ENCODE measurements around the gene HNF1B.

DNA sequence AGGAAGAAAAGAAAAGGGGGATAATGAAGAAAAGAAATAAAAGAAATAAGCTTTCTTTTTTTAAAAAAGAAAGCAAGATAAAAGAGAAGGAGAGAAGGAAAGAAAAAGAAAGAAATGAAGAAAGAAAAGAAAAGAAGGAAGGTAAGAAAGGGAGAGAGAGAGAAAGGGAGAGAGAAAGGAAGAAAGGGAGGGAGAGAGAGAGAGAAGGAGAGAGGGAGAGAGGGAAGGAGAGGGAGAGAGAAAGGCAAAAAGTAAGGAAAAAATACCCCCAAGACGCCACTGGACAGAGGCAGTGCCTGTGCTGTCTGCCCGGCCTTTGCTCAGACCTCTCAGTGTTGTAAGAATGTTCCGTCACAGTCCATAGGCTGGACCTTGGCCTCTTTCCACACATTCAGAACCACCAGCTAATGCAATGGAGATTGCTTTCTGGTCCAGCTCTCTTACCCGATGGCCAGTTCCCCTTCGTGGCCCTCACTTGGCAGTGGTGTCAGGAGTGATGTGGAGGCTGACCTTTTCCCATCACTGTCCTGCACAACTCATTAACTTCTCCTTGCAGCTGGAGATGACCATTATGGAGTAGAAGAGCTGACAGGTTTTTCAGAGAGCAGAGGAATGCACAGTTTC, 14.3 kb upstream of the HNF1B start:
- TF ChIP-seq POLR2A (IDR thresholded peaks at IDR 0.05), result no peak
- TF ChIP-seq CTCF (IDR thresholded peaks at IDR 0.05), result no peak
